Measurements from ENCODE around the gene MFSD6L.
"Not testable (repeated sequence)": the region's sequence is repeated elsewhere in the genome, so short reads cannot be mapped to it uniquely, and the experiment has no call there.

MFSD6L gene

DNA sequence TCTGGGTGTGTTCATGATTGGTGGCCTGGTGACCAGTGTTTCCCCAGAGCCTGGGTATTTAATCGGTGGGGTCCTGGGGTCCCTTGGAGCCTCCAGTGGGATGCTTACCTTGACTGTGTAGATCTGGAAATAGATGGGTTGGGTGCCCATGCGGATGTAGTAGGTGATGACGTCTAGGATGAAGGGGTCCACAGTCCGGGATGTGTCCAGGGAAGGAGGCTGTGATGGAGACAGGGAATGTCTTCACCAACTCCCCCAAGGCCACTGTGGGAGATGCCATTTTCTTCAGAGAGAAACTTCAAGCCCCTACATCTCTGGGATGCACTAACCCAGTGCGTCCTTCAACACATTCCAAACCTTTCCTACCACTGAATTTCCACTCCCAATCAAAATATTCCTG lies 24.1 kb upstream of the MFSD6L start:
- DNase-seq = no peak

DNA sequence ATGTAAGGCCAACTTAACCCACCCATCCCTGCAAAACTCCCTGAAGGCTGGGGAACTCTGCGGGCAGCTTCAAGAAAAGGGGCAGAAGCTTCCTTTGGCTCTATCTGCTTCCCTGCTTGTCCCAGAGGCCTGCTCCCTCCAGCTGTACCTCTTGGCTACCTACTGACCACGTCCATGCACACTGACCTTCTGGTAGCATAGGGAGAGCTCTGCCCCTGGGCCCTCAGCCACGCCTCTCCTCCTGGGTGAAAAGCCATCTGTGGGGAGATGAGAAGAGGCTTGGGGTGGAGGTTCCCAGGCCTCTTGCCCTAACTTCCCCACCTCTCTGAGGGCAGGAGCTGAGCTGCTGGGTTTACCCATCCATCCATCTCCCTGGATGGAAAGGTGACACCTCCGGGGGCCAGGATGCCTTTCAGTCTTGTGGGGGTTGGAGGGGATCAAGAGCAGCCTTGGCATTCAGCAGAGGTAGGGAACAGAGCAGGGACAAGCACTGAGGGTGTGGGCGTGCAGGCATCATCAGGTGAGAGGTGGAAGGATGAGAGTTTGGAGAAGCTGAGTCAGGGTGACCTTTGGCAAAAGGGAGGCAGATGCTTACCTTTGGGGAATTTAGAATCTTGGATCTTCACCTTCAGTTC lies 23.4 kb upstream of the MFSD6L start:
- DNase-seq = no peak

DNA sequence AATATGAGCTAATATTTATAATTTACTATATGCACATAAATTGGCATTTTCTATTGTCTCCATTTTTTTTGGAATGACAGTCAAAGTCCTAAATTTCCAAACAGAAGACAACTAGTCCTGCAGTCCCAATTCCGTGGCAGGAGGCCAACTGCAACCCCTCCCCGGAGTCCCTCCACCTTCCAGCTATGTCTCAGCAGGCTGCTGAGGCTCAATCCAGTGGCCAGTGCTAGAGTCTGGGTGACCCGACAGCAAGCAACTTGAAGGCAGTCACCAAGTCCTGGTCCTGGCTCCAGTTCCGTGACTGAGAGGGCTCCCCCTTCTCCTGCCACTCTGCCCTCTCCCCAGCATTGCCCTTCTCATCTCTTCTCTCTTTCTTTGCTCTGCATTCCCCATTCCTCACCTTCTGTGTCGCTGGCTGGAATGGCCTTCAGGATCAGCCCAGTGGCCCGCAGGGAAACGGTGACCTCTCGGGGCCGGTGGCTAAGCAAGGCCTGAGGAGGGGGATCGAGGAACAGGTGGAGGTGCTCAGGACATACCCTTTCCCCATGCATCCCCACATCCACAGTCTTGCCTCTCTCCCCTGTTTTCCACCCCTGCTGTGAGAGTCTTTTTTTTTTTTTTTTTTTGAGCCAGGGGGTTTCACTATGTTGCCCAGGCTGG lies 22.4 kb upstream of the MFSD6L start:
- no peak for DNase-seq

DNA sequence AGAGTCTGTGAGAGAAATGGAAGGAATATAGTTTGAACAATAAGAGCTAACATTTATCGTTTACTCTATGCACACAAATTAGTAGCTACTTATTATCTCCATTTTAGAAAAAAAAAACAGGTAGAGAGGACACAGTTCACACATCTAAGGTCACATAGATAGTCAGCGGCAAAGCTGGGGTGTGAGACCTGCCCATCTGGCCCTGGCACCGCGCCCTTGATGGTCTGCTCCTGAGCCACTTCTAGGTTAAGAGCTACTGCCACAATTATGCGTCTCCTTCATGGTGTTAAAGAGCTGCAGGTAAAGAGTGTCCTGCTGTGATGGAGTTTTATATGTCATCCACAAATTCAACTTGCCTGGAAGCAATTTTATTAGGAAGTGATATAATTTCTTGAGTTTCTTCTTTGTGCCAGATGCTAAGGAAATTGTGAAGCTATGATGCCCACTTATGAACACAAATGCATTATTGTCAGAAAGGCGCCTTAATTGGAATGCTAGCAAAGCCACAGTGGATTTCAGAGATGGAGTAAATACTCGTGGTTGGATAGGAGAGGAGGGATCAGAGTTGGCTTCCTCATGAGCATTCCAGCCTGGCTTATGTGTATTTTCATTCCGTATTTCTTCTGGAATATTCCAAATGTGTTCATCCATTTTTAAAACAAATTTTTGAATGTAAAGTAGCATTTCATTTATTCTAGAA lies 21.3 kb upstream of the MFSD6L start:
- DNase-seq = no peak

DNA sequence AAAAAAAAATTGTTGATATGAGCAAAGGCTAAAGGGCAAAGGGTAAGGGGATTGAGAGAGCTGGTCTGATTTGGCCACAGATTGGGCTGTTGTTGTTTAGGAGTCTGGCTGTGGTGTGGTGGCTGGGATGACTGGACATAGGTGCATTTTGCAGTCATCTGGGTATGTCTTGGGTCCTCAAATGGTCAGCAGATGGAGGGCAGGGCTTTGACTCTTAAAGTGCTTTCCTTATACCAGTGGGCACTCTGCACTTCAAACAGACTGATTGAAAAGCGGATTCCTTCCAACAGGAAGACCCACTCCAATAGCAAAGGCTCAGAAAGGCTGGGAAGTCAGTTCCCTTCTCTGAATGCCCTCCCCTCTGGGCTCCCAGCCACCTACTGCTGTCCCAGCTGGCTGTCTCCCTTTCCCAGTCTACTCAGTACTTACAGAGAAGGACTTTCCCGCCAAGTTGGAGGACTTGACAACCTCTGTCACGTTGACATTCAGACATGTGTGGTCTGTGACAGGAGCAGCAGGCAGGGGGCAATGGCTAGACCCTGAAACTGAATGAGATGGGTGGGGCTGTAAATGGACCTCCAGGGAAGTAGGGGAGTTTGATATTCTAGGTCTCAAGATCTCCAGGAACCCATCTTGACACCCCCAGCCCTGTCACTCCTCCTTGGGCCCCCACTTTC lies 19.6 kb upstream of the MFSD6L start:
- DNase-seq = no peak

DNA sequence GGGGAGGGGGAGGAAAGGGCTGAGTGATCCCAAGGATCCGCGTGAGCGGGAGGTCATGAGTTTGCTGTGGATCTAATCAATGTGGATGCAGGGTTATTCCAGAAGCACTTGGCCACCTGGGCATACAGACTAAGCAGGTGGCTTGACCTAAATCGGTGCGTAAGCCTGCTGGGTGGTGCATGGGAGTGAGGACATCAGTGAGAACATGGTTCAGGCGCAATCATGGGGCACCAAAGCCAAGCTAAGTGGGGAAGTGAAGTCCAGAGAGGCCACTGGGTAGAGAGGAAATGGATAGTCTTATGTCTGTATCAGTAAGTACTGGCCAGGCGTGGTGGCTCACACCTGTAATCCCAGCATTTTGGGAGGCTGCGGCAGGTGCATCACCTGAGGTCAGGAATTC lies 18.9 kb upstream of the MFSD6L start:
- DNase-seq = no peak

DNA sequence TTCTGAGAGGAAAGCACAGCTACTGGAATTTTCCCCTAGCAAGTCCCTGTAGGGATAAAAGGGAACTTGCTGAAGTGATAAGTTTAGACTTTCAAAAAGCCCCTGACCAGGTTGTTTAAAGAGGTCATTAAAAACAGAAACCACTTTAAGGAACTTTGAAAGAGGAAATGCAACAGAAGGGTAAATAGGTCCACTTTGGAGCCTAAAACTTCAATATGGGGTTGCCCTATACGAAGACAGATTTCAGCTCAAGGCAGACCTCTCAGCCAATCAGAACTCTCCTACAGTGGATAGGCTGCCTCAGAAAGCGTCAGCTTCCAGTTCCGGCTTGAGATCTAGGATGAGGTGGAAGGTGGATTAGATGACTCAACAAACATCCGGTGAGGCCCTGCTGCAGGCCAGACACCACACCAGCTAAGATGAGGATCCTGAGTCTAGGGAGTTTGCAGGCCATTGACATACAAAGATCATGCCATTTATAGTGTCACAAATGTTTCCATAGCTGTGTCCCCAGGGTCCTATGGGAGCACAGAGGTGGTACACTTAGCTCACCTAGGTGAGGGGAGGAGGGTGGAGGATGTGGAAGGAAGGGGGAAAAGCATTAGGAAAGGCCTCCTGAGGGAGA lies 7.9 kb upstream of the MFSD6L start:
- peak; percentile 20 for DNase-seq

DNA sequence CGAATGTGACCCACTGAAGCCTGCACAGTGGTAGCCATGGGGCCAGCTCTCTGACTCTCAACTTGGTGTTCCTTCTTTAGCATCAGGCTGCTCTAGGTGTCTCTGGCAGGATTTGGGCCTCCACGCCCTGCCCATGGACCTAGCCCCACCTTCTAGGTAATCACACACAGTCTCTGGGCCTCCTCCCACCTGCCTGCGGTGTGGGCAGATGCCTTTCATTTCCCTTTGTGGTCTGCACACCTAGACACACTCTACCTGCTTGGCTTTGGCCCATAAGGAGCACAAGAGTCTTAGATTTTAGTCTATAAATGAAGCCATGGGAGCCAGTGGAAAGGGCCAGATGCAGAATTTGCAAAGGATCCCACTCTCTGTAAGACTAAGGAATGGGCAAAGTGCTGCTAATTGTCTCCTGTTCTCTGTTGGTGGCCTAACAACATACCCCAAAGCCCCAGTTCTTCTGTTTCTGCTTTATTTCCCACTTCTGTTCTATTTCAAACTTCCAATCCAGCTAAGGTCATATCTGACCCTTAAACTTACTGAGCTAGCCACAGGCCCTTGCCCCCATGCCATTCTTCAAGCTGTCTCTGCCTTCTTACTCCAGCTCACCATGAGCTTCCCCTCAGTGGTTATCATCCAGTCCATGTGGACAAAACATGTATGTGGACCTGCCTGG lies 7.2 kb upstream of the MFSD6L start:
- no peak for DNase-seq

DNA sequence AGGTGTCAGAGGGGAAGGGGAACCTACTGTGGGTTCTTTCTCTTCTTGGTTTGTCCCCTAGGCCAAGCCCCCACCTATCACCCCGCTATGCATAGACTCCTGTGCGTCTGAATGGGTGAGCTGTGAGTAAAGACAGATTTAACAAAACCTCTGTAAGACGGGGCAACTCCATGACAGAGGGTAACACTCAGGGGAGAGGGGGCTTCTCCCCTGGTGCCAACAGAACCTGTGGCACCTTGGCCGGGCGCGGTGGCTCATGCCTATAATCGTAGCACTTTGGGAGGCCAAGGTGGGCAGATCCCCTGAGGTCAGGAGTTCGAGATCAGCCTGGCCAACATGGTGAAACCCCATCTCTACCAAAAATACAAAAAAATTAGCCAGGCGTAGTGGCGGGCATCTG lies 6.2 kb upstream of the MFSD6L start:
- not testable (repeated sequence) for DNase-seq

DNA sequence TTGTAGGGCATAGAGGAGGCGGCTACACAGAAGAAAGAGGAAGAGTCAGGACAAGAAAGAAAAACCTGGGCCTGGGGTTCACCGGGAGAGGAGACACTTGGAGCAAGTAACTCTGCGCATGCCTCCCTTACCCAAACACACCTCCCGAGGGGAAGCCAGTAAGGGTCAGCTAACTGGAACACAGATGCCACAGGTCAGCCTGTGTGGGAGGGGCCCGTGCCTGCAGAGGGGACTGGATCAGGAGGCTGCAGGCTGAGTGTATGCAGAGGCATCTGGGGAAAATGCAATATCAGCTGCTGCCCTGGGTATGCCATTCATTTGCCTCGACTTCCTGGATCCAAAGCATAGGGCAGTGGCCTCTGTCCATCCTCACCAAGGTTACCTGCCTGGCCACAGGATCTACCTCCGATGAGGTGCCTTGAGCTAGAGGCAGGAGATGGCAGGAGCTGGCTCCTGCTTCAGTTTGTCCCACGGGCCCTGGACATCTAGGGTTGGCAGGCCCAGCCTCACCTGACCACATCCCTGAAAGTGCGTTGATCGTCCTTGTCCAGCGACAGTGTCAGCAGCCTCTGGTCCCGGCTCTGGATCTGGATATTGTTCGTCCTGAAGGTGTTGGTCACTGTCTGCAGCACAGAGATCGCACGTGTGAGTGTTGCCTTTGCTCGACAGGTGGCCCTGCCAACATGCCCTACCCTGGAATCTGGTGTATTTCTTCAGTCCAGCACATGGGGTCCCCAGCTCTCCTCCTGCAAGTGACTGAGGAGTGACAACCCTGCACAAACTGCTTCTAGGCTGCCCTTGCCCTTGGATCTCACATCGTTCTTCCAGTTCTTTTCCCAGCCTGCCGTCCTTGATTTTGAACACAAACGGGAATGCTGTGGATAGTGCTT lies 4.6 kb upstream of the MFSD6L start:
- DNase-seq = peak; percentile 47

DNA sequence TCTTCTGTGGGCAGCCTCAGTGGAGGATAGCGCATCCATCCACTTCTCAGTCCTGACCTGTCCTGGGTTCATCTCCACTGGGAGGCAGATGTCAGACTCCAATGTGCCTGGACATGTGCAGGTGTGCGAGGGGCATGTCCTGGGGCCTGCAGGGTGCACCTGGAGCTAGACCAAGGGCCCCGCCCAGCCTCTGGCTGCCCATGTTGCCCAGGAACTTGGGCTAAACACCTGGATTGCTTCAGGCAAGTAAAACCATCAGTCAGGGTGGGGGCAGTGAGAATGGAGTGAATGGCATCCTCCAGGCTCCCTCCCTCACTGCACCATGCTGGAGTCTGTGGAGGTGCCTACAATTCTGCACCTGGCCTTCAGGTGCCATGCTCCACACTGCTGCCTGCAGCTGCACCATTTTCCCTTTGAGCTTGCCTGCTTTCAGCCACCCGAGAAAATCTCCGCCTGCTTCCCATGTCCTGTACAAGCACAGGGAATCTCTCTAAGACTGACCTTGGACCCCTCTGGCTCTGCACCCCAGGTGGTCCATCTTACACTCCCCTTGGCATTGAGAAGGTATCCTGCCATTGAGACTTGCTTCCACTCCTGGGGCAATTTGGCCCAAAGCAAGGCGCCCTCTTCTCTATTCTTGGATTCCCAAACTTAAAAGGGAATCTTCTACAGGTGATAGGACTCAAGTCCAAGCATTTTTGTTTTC lies 2.1 kb upstream of the MFSD6L start:
- no peak for DNase-seq

DNA sequence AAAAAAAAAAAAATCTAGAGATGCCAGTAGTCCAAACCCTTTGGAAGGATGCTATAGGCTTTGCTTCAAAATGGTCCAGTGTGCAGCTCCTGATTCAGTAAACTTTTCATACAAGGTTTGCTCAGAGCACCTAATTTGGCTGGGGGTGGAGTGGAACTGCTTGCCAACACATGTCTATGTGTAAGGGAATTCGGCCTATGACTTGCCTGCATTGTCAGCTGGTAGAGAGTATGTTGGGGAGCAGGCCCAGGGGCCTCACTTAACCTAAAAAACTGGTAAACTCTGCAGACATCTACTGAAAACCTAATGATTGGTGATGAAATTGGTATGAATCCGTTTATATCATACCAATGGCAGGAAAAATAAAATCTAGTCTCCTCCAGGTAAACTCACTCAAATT lies 1.5 kb upstream of the MFSD6L start:
- no peak for DNase-seq

DNA sequence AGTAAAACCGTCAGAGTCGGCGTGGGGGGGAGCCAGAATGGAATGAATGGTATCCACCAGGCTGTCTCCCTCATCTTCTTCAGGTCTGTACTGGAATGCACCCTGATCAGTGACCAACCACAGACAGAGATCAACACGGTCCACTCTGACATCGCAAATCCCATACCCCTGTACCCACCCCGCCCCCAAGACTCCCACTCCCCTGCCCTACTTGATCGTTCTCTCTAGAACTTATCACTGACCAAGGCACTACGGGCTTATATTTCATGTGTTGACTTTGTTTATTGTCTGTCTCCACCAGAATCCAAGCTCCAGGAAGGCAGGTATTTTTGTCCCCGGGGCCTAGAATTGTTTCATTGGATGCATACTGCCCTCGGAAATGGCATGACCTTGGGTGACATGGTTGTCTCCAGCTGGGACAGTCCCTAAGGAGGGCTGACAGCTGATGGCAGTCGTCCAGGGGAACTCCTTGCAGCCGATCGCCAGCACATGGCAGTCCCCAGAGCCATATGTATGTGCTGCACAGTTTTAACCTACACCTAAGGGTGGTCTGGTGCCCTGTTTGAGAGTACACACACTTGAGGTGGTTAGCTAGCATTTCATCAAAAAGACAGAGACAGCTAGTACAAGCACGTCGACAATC lies 526 bp upstream of the MFSD6L start:
- no peak for DNase-seq

DNA sequence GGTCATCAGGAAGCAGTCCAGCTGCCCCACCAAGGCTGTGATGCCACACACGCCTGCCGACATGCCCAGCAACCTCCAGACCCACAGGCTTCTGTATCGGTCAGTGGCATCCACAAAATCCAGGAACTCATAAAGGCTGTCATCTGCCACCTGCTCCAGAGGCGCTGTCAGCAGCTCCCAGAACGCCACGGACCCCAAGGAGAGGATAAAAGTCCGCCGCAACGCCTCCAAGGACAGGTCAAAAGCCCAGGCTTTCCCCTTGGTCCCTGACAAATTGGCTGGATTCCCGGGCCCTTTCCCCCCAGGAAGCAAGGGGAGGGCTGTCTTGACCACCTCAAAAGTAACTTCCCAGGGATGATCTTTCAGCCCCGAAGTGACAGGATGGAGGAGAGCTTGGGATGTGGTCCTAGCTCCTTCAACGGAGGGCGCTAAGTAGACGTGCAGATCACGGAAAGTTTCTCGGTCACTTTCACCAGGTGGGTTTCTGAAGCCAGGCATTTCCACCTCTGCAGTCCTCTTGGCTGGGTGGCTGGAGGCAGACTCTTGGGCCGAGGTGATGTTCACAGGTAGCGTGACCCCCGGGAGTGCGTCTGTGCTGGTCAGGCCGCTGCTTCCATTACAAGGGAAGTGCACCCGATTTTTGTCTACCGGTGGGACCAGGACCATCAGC lies 854 bp downstream of the MFSD6L start:
- DNase-seq = no peak

DNA sequence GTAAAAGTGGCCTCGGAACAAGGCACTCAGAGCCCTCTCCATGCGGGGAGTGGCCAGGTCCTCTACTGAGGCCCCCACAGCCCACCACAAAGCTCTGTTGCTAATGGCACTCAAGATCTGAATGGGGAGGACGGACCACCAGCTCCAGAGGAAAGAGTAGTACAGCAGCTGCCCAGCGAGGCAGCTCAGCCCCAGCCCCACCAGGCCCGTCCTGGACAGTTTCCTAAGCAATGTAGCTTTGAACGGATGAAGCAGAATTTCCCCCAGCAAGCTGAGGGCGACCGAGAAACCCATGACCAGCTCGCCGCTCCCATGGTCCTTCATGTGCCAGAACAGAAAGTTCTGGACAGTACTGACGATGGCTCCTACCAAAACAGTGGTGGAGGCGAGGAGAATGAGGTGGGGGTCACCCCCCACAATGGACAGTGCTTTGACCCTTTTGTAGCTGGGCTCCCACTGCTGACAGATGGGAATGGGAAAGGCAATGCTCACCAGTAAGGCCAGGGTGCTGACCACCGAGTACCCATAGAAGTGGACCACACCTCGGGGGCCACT lies 1.5 kb downstream of the MFSD6L start:
- DNase-seq = no peak

DNA sequence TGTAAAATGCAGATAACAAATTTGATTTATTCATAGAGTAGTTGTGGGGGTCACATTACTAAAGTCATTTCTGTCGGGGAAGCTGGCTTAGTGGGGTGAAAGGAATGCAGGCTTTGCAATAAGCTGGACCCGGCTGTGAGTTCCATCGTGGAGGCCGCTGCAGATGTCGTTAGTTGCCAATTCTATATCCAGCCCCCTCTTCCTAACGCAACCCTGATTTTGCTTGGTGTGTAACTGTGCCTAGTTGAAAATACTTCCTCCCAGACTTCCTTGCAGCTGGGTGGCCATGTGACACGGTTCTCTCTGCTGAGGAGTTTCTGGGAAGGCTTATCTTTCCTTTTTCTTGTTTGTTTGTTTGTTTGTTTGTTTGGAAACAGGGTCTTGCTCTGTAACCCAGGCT lies 4.5 kb downstream of the MFSD6L start:
- DNase-seq = no peak

DNA sequence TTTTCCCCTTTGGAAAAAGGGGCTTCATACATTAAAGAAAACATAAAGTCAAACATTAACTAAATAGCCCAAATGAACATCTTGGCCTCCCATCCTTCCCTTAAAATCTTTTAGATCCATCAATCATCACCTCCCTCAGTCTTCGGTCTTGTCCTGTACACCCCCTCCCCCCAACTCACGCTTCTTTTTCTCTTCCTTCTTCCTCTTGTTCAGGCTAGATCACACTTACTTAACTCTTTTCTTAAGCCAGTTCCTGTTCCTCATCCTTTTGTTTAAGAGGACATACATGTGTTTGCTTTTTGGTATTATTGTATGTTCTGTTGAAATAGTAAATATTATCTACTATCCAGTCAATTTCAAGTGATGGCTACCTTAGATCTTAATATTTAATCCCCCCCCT lies 5.5 kb downstream of the MFSD6L start:
- DNase-seq = no peak

DNA sequence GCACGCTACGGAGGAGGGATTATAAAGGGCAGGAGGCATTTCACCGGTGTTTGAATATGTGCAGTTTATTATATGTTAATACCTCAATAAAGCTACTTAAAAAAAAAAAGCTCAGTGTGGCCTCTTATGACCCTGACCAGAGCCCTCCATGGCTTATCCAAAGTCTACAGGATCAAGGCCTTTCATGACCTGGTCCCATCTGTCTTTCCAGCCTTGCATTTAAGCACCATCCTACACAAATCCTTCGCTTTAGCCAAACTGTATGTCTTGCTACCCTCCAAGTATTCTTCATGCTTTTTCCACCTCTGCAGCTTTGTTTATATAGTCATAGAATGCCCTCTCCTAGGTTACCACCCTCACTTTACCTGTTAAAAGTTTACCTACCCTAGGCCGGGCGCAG lies 6.5 kb downstream of the MFSD6L start:
- peak; percentile 82 for DNase-seq

DNA sequence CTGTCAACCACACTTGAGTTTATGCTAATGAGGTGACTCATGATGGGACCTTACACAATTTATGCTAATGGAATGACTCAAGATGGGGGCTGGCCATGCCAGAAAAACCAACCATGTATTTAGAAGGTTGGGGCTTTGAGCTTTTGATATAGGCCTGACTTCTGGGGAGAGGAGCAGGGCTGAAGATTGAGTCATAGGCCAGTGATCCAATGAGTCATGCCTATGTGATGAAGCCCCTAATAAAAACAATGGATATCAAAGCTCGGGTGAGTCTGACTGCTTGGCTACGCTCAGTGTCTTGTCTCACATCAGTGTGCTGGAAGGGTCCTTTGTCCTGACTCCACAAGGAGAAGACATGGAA lies 7.3 kb downstream of the MFSD6L start:
- peak; percentile 28 for DNase-seq

Data from NCI-H82 (cell line).